HepG2 (cell line): ENCODE measurements around the gene ZMYND10. TPM values are rescaled to one million over a fixed set of nuclear protein-coding genes. Genes with fewer than 3 reads are reported as not detected.

Experiments used
- BHLHE40 ChIP-seq: IDR thresholded peaks from 2 replicates; pipeline ENCODE4 v1.6.1; 2011; ENCODE audit warnings: low read length, improper control_type of control experiment
- GPN1 ChIP-seq: sonication (generic); formaldehyde crosslinking; IDR thresholded peaks from 2 replicates; pipeline ENCODE4 v1.5.1; 2020; ENCODE audit warnings: missing genetic modification reagents, borderline replicate concordance
- SMAD3 ChIP-seq: sonication (generic); formaldehyde crosslinking; IDR thresholded peaks from 2 replicates; pipeline ENCODE4 v1.4.0; 2020; ENCODE audit warnings: missing genetic modification reagents
- ZNF20 ChIP-seq: sonication (generic); formaldehyde crosslinking; IDR thresholded peaks from 2 replicates; pipeline ENCODE4 v1.4.0; 2020; ENCODE audit warnings: mild to moderate bottlenecking, moderate library complexity, missing genetic modification reagents
- ZNF510 ChIP-seq: sonication (generic); formaldehyde crosslinking; IDR thresholded peaks from 2 replicates; pipeline ENCODE4 v1.4.0; 2020; ENCODE audit warnings: low read depth, mild to moderate bottlenecking, missing genetic modification reagents
- ZNF572 ChIP-seq: sonication (generic); formaldehyde crosslinking; IDR thresholded peaks from 2 replicates; pipeline ENCODE4 v1.5.1; 2020; ENCODE audit warnings: mild to moderate bottlenecking, missing genetic modification reagents
- ZNF674 ChIP-seq: sonication (generic); formaldehyde crosslinking; IDR thresholded peaks from 2 replicates; pipeline ENCODE4 v1.5.0; 2020; ENCODE audit warnings: low read depth, mild to moderate bottlenecking, missing genetic modification reagents
- ZSCAN20 ChIP-seq: sonication (generic); formaldehyde crosslinking; IDR thresholded peaks from 2 replicates; pipeline ENCODE4 v1.4.0; 2020; ENCODE audit warnings: missing genetic modification reagents, mild to moderate bottlenecking, borderline replicate concordance
- polyA plus RNA-seq, 8 experiments: library from polyadenylated mRNA; depleted of rRNA in 3 of 8; stranded (reverse) in 7 of 8; unstranded in 1 of 8; fragments of >200 nt; fragmentation: Illumina TruSeq in 4 of 8; extraction: Trizol in 4 of 8; gene quantifications; 2 replicates each; pipeline versions ENCODE4 v1.2.1 to v1.2.3, GENCODE V29; 2011 to 2016; ENCODE audit warnings: low read depth in 4 of 8, missing spikeins in 1 of 8, mixed read lengths in 1 of 8; ENCODE audit not compliant: insufficient read depth in 1 of 8
- total RNA-seq, 5 experiments: library from RNA; depleted of rRNA; stranded (reverse); fragments of >200 nt; fragmentation: Illumina TruSeq; extraction: Trizol; gene quantifications; 2 replicates each; pipeline ENCODE4 v1.2.3, GENCODE V29; 2016; ENCODE audit warnings: low read depth in 1 of 5
- TF ChIP-seq, protein P1 (sequence below): sonication (generic); formaldehyde crosslinking; IDR thresholded peaks from 2 replicates; pipeline ENCODE4 v1.5.1; 2020; ENCODE audit warnings: mild to moderate bottlenecking, moderate library complexity, missing genetic modification reagents
- TF ChIP-seq, protein P2 (sequence below): sonication (generic); formaldehyde crosslinking; conservative IDR thresholded peaks from 2 replicates; pipeline ENCODE4 v1.8.0; 2022; ENCODE audit warnings: low read depth, missing genetic modification reagents
- TF ChIP-seq, protein P3 (sequence below): sonication (generic); formaldehyde crosslinking; IDR thresholded peaks from 2 replicates; pipeline ENCODE4 v1.4.0; 2020; ENCODE audit warnings: missing genetic modification reagents
- TF ChIP-seq, protein P4 (sequence below), 2 experiments: fragments of 450-650 bp in 1 of 2; sonication (generic) in 1 of 2; formaldehyde crosslinking; IDR thresholded peaks; 2 replicates each; pipeline versions ENCODE4 v1.5.0 to v1.8.0; 2020 to 2022; ENCODE audit warnings: mild to moderate bottlenecking in 1 of 2, missing genetic modification reagents in 1 of 2
- TF ChIP-seq, protein P5 (sequence below): sonication (generic); formaldehyde crosslinking; IDR thresholded peaks from 2 replicates; pipeline ENCODE4 v1.5.1; 2020; ENCODE audit warnings: mild to moderate bottlenecking, missing genetic modification reagents, moderate library complexity
- TF ChIP-seq, protein P6 (sequence below): sonication (generic); formaldehyde crosslinking; IDR thresholded peaks from 2 replicates; pipeline ENCODE4 v1.4.0; 2020; ENCODE audit warnings: mild to moderate bottlenecking, missing genetic modification reagents

The ZMYND10 gene
- total and polyA plus RNA-seq, 2 of the 13 experiments (the other 11 are each of a cell fraction or from before 2014, with no cell fraction given), result 0.60 to 0.74 TPM

DNA sequence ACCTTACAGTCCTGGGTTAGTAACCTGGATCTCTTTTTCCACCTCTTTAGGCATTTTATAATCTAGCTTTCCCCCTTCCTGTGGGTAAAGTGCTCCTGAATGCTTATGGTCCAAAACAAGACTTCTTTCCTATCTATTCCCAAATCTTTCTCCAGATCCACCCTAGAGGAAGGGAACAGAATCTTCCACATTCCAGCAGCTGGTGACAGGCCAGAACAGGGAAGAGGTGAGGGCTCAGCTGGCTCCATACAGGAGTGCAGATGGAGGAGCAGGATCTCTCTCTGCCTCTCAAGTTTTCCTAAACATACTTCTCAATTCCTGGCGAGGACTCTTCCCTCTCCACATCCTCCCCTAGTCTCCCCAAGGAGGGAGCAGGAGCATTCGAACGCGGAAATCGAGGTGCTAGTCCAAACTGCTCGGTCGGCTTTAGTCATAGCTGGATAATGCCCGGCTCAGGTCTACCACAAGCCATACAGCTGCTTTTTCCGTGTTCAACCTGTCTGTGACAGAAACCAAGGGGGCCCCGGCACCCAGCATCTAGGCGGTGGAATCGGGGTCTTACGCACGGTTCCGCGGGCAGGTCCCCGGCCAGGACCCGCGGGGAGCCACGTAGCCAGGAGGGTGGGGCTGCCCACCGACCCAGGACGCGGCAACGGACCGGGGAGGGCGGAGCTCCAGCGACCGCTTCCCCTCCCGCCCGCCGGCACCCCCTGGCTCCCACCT, 8.9 kb downstream of the ZMYND10 start (continued):
- TF ChIP-seq, protein P1, sequence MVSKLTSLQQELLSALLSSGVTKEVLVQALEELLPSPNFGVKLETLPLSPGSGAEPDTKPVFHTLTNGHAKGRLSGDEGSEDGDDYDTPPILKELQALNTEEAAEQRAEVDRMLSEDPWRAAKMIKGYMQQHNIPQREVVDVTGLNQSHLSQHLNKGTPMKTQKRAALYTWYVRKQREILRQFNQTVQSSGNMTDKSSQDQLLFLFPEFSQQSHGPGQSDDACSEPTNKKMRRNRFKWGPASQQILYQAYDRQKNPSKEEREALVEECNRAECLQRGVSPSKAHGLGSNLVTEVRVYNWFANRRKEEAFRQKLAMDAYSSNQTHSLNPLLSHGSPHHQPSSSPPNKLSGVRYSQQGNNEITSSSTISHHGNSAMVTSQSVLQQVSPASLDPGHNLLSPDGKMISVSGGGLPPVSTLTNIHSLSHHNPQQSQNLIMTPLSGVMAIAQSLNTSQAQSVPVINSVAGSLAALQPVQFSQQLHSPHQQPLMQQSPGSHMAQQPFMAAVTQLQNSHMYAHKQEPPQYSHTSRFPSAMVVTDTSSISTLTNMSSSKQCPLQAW (CRISPR knock-in tag), result 0 out of 2 replicates have a peak, but pooled peaks have one; percentile 1
- TF ChIP-seq SMAD3 (CRISPR knock-in tag) (no peak), ZSCAN20 (CRISPR knock-in tag) (peak; percentile 81; the same call in 1 of the 2 replicates), ZNF674 (CRISPR knock-in tag) (0 out of 2 replicates have a peak, but pooled peaks have one; percentile 18), GPN1 (CRISPR knock-in tag) (0 out of 2 replicates have a peak, but pooled peaks have one; percentile 19), ZNF510 (CRISPR knock-in tag) (0 out of 2 replicates have a peak, but pooled peaks have one; percentile 17), ZNF572 (0 out of 2 replicates have a peak, but pooled peaks have one; percentile 70), BHLHE40 (no peak), ZNF20 (no peak)
- TF ChIP-seq, protein P2, sequence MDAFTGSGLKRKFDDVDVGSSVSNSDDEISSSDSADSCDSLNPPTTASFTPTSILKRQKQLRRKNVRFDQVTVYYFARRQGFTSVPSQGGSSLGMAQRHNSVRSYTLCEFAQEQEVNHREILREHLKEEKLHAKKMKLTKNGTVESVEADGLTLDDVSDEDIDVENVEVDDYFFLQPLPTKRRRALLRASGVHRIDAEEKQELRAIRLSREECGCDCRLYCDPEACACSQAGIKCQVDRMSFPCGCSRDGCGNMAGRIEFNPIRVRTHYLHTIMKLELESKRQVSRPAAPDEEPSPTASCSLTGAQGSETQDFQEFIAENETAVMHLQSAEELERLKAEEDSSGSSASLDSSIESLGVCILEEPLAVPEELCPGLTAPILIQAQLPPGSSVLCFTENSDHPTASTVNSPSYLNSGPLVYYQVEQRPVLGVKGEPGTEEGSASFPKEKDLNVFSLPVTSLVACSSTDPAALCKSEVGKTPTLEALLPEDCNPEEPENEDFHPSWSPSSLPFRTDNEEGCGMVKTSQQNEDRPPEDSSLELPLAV (CRISPR knock-in tag), result peak; percentile 81; the same call in 1 of the 2 replicates
- TF ChIP-seq, protein P3, sequence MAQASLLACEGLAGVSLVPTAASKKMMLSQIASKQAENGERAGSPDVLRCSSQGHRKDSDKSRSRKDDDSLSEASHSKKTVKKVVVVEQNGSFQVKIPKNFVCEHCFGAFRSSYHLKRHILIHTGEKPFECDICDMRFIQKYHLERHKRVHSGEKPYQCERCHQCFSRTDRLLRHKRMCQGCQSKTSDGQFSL (CRISPR knock-in tag), result no peak
- TF ChIP-seq, protein P4, sequence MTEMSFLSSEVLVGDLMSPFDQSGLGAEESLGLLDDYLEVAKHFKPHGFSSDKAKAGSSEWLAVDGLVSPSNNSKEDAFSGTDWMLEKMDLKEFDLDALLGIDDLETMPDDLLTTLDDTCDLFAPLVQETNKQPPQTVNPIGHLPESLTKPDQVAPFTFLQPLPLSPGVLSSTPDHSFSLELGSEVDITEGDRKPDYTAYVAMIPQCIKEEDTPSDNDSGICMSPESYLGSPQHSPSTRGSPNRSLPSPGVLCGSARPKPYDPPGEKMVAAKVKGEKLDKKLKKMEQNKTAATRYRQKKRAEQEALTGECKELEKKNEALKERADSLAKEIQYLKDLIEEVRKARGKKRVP (CRISPR knock-in tag; IDR thresholded peaks at IDR 0.05), result 0 out of 4 replicates have a peak, but pooled peaks of 1 of the 2 experiments have one; percentile 52
- TF ChIP-seq, protein P5, sequence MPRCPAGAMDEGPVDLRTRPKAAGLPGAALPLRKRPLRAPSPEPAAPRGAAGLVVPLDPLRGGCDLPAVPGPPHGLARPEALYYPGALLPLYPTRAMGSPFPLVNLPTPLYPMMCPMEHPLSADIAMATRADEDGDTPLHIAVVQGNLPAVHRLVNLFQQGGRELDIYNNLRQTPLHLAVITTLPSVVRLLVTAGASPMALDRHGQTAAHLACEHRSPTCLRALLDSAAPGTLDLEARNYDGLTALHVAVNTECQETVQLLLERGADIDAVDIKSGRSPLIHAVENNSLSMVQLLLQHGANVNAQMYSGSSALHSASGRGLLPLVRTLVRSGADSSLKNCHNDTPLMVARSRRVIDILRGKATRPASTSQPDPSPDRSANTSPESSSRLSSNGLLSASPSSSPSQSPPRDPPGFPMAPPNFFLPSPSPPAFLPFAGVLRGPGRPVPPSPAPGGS (CRISPR knock-in tag), result no peak
- TF ChIP-seq, protein P6, sequence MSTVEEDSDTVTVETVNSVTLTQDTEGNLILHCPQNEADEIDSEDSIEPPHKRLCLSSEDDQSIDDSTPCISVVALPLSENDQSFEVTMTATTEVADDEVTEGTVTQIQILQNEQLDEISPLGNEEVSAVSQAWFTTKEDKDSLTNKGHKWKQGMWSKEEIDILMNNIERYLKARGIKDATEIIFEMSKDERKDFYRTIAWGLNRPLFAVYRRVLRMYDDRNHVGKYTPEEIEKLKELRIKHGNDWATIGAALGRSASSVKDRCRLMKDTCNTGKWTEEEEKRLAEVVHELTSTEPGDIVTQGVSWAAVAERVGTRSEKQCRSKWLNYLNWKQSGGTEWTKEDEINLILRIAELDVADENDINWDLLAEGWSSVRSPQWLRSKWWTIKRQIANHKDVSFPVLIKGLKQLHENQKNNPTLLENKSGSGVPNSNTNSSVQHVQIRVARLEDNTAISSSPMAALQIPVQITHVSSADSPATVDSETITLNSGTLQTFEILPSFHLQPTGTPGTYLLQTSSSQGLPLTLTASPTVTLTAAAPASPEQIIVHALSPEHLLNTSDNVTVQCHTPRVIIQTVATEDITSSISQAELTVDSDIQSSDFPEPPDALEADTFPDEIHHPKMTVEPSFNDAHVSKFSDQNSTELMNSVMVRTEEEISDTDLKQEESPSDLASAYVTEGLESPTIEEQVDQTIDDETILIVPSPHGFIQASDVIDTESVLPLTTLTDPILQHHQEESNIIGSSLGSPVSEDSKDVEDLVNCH, result peak; percentile 26; the same call in 1 of the 2 replicates
